ENCODE measurements around the gene VAV1.

Gene VAV1

GRCh38 chr19:6744381-6745301, 27.9 kb upstream of the VAV1 start (continued):
- TF ChIP-seq ZNF510 (tag by site-specific recombination; IDR thresholded peaks at IDR 0.05; ENCODE audit: insufficient replicate concordance) (no peak), ZNF585B (tag by site-specific recombination; IDR thresholded peaks at IDR 0.05) (no peak), HOXD13 (CRISPR knock-in tag; IDR thresholded peaks at IDR 0.05; ENCODE audit: borderline replicate concordance) (no peak), ZNF416 (tag by site-specific recombination; IDR thresholded peaks at IDR 0.05) (no peak), ZNF148 (tag by site-specific recombination; IDR thresholded peaks at IDR 0.05; ENCODE audit: borderline replicate concordance) (no peak), ZNF394 (tag by site-specific recombination; IDR thresholded peaks at IDR 0.05; ENCODE audit: borderline replicate concordance) (peak; percentile 42; the same call in 1 of the 2 replicates), SP2 (tag by site-specific recombination; IDR thresholded peaks at IDR 0.05) (peak; percentile 56), ZNF580 (tag by site-specific recombination; IDR thresholded peaks at IDR 0.05) (peak; percentile 30; the same call in 1 of the 2 replicates), ZNF221 (tag by site-specific recombination; IDR thresholded peaks at IDR 0.05; ENCODE audit: borderline replicate concordance) (no peak), EGR2 (tag by site-specific recombination; IDR thresholded peaks at IDR 0.05; ENCODE audit: low read depth) (peak; percentile 61; the same call in 1 of the 2 replicates), ZNF621 (tag by site-specific recombination; IDR thresholded peaks at IDR 0.05) (no peak), ZNF768 (tag by site-specific recombination; IDR thresholded peaks at IDR 0.05) (no peak), ZNF292 (tag by site-specific recombination; IDR thresholded peaks at IDR 0.05; ENCODE audit: borderline replicate concordance, low read depth) (no peak), REST (tag by site-specific recombination; IDR thresholded peaks at IDR 0.05) (no peak), OVOL3 (tag by site-specific recombination; IDR thresholded peaks at IDR 0.05) (0 out of 2 replicates have a peak, but pooled peaks have one; percentile 8), ZBTB49 (tag by site-specific recombination; IDR thresholded peaks at IDR 0.05; ENCODE audit: low read depth) (no peak), ZNF19 (tag by site-specific recombination; IDR thresholded peaks at IDR 0.05; ENCODE audit: low read depth) (no peak), ZNF2 (tag by site-specific recombination; IDR thresholded peaks at IDR 0.05) (no peak), ZFP37 (tag by site-specific recombination; IDR thresholded peaks at IDR 0.05) (no peak), ZNF529 (tag by site-specific recombination; IDR thresholded peaks at IDR 0.05; ENCODE audit: insufficient replicate concordance) (no peak), ZNF426 (tag by site-specific recombination; IDR thresholded peaks at IDR 0.05) (no peak), ZNF302 (tag by site-specific recombination; IDR thresholded peaks at IDR 0.05; ENCODE audit: low read depth) (no peak)
- TF ChIP-seq, protein P1, sequence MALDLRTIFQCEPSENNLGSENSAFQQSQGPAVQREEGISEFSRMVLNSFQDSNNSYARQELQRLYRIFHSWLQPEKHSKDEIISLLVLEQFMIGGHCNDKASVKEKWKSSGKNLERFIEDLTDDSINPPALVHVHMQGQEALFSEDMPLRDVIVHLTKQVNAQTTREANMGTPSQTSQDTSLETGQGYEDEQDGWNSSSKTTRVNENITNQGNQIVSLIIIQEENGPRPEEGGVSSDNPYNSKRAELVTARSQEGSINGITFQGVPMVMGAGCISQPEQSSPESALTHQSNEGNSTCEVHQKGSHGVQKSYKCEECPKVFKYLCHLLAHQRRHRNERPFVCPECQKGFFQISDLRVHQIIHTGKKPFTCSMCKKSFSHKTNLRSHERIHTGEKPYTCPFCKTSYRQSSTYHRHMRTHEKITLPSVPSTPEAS (tag by site-specific recombination; IDR thresholded peaks at IDR 0.05): no peak
- TF ChIP-seq, protein P2, sequence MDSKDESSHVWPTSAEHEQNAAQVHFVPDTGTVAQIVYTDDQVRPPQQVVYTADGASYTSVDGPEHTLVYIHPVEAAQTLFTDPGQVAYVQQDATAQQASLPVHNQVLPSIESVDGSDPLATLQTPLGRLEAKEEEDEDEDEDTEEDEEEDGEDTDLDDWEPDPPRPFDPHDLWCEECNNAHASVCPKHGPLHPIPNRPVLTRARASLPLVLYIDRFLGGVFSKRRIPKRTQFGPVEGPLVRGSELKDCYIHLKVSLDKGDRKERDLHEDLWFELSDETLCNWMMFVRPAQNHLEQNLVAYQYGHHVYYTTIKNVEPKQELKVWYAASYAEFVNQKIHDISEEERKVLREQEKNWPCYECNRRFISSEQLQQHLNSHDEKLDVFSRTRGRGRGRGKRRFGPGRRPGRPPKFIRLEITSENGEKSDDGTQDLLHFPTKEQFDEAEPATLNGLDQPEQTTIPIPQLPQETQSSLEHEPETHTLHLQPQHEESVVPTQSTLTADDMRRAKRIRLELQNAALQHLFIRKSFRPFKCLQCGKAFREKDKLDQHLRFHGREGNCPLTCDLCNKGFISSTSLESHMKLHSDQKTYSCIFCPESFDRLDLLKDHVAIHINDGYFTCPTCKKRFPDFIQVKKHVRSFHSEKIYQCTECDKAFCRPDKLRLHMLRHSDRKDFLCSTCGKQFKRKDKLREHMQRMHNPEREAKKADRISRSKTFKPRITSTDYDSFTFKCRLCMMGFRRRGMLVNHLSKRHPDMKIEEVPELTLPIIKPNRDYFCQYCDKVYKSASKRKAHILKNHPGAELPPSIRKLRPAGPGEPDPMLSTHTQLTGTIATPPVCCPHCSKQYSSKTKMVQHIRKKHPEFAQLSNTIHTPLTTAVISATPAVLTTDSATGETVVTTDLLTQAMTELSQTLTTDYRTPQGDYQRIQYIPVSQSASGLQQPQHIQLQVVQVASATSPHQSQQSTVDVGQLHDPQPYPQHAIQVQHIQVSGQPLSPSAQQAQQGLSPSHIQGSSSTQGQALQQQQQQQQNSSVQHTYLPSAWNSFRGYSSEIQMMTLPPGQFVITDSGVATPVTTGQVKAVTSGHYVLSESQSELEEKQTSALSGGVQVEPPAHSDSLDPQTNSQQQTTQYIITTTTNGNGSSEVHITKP (tag by site-specific recombination; IDR thresholded peaks at IDR 0.05): peak; percentile 58

Measured in HEK293 (cell line).